A549 treated with GW870086 at 1 μM for 4 hours (cell line): ENCODE results near the gene DLL4. TPM values are rescaled to one million over a fixed set of nuclear protein-coding genes. Genes with fewer than 3 reads are reported as not detected.

Source experiments
- total RNA-seq: library from RNA; stranded (reverse); fragments of 200-300 nt; extraction: Qiagen RNA extraction; gene quantifications from 5 replicates; pipeline ENCODE4 v1.2.3, GENCODE V29; 2022; ENCODE audit warnings: low read depth

Gene DLL4
- 1.1 to 2.0 TPM (median 1.2 TPM) in 5 replicates for total RNA-seq

DNA sequence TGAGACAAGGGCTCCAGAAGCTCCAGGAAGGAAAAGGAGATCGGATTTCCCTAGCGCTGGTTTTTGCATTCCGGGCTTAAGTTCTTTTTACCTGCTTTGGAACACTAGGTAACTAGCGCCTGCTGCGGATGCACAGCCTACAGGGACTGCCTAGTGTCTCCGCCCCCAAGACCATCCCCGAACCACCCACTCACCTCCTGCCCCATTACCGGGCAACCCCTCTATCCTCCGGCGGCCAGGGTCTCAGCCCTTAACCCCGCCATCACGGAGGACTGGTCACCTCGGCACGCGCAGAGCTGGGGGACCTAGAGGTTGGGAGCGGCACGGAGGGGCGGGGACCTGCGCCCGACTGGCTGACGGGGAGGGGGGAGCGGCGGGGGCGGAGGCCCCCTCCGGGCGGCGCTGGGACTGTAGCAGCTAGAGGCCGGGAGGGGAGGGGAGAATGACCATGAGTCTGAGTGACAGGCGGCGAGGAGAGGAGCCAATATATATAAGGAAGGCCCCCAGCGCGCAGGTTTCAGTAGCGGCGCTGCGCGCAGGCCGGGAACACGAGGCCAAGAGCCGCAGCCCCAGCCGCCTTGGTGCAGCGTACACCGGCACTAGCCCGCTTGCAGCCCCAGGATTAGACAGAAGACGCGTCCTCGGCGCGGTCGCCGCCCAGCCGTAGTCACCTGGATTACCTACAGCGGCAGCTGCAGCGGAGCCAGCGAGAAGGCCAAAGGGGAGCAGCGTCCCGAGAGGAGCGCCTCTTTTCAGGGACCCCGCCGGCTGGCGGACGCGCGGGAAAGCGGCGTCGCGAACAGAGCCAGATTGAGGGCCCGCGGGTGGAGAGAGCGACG is at the start of gene DLL4:
Gene DLL4 (plus strand): TSS at position 520 of the 839 bp plus-strand sequence. CDS start 329 bp downstream, outside the sequence.

DNA sequence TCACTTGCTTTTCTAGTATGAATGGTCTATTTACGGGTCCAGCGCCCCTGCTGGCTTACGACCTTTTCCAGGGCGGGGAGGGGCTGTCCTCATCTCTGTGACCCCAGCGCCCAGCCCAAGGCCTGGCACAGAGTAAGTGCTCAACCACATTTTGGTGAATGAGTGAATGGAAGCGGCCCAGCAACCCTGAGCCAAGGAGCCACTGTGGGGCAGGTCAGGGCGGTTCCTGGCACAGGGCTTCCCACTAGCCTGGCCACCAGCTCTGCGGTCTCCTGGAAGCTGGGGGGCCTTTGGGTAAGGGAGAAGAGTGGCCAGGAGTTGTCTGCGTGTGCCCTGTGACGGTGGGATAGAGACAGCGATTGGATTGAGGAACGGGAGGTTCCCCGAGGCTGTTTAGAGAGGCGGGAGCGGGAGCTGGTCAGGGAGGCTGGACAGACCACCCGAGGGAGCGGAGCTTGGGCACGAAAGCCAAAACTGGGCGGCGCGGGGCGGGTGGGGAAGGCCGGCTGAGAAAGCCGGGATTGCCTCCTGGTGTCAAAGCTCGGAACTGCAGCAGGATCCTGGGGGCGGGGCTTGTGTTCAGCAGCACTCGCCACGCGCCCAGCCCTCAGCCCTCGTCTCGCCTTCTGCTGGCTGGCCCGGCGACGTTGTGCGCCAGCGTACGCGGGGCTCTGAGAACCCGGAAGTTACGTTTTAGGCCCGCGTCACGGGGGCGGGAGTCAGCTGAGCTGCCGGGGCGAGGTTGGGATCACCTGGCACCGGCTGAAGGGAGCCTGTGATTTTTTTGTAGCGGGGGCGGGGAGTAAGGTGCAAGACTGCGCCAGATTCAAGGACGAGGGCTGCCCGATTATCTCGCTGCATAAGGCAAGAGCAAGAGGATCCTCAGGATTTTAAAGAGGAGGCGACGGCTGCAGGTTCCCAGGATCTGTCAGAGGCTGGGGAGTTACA is 35.1 kb upstream of the DLL4 start, which contains the start of gene VPS18:
Gene VPS18 (plus strand): TSS at position 718 of the 948 bp plus-strand sequence. CDS start 319 bp downstream, outside the sequence.

DNA sequence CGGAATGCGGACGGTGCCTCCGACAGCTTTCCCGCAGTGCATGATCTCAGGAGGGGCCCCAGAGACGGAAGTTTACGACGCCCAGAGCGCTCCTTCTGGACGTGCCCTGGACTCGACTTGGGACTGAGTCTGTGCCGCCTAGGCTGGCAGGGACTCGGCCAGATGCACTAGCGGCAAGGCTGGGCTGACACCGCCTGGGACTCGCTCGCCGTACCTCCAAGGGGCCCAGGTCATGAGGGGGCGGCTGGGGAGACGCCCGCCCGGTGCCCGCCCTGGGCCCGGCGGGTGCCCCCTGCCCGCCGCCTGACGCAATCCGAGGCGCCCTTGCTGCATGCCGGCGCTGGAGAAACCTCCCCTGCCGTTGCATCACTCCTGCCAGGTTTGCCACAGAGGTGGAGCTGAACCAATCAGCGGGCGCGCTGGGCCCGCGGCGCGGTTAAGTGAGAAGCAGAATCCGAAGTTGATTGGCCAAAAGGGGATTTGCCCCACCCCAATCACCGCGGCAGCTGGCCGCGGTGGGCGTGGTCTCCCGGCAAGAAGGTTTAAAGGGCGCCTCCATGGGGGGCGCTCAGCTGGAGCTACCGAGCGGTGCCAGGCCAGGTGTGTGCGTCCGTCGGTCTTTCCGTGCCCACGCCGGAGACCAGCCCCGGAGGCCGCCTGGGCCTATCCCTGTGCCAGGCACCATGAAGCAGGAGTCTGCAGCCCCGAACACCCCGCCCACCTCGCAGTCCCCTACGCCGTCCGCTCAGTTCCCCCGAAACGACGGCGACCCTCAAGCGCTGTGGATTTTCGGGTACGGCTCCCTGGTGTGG is 24.0 kb downstream of the DLL4 start, which contains the start of gene CHAC1:
Gene CHAC1 (plus strand): TSS at position 571 of the 812 bp plus-strand sequence. CDS start 113 bp downstream, at position 684.

Other genes with a start within 250 kb of the DLL4 start
- gene RAD51, start 234.2 kb upstream of the DLL4 start, total RNA-seq = 17.1 to 23.6 TPM (median 18.8 TPM) in 5 replicates
- gene RMDN3, start 174.1 kb upstream of the DLL4 start, total RNA-seq = 21.5 to 23.7 TPM (median 23.1 TPM) in 5 replicates
- gene GCHFR, start 165.3 kb upstream of the DLL4 start, total RNA-seq = 7.1 to 9.0 TPM (median 7.4 TPM) in 5 replicates
- gene C15orf62, start 159.4 kb upstream of the DLL4 start, total RNA-seq = 0.07 to 0.09 TPM in 2 of 5 replicates, not detected in the others
- gene ZFYVE19, start 122.3 kb upstream of the DLL4 start, total RNA-seq = 15.2 to 18.6 TPM (median 17.4 TPM) in 5 replicates
- 17.1 to 26.9 TPM (median 24.7 TPM) in 5 replicates for gene DNAJC17, start 121.9 kb upstream of the DLL4 start, total RNA-seq
- 0.24 to 0.41 TPM in 2 of 5 replicates, not detected in the others for gene PPP1R14D, start 100.6 kb upstream of the DLL4 start, total RNA-seq
- 0.67 to 1.4 TPM (median 0.78 TPM) in 5 replicates for gene SPINT1, start 85.3 kb upstream of the DLL4 start, total RNA-seq
- gene RHOV, start 55.1 kb upstream of the DLL4 start, total RNA-seq = 5.5 to 7.3 TPM (median 7.1 TPM) in 5 replicates
- 20.3 to 25.2 TPM (median 25.0 TPM) in 5 replicates for gene VPS18, start 34.9 kb upstream of the DLL4 start, total RNA-seq
- gene CHAC1, start 24.1 kb downstream of the DLL4 start, total RNA-seq = 4.9 to 10.0 TPM (median 6.1 TPM) in 5 replicates
- 12.3 to 14.9 TPM (median 12.5 TPM) in 5 replicates for gene INO80, start 186.9 kb downstream of the DLL4 start, total RNA-seq